Neural progenitor cell (in vitro differentiated cells): ENCODE results near the gene AFF1. TPM values are rescaled to one million over a fixed set of nuclear protein-coding genes. Genes with fewer than 3 reads are reported as not detected.

Experiments used
- DNase-seq: peaks from one replicate; pipeline ENCODE4 v3.0.0-alpha.2; 2016; ENCODE audit warnings: low spot score
- H2AFZ ChIP-seq: fragments of 200-600 bp; sonication (generic); replicated peaks from 2 replicates; pipeline ENCODE4 v1.6.1; 2016; ENCODE audit warnings: antibody characterized with exemption
- H3F3A ChIP-seq: fragments of 200-600 bp; sonication (generic); 2 replicates; pipeline ENCODE4 v1.6.1; 2016; ENCODE audit warnings: antibody characterized with exemption, low read depth
- H3K27ac ChIP-seq: fragments of 200-600 bp; sonication (generic); 2 replicates; pipeline ENCODE4 v1.5.1; 2016; ENCODE audit warnings: mild to moderate bottlenecking
- H3K27me3 ChIP-seq: fragments of 200-600 bp; sonication (generic); 2 replicates; pipeline ENCODE4 v1.6.1; 2016; ENCODE audit warnings: mild to moderate bottlenecking, moderate library complexity
- H3K36me3 ChIP-seq: fragments of 200-600 bp; sonication (generic); 2 replicates; pipeline ENCODE4 v1.5.1; 2016
- H3K4me1 ChIP-seq: fragments of 200-600 bp; sonication (generic); 2 replicates; pipeline ENCODE4 v1.6.1; 2016; ENCODE audit warnings: mixed run types
- H3K4me2 ChIP-seq: fragments of 200-600 bp; sonication (generic); 2 replicates; pipeline ENCODE4 v1.6.1; 2016
- H3K4me3 ChIP-seq: fragments of 200-600 bp; sonication (generic); 2 replicates; pipeline ENCODE4 v1.5.1; 2016
- H3K79me2 ChIP-seq: fragments of 200-600 bp; sonication (generic); 2 replicates; pipeline ENCODE4 v1.6.1; 2016; ENCODE audit warnings: low read depth
- H3K9ac ChIP-seq: fragments of 200-600 bp; sonication (generic); 2 replicates; pipeline ENCODE4 v1.6.1; 2016
- H3K9me3 ChIP-seq: fragments of 200-600 bp; sonication (generic); 2 replicates; pipeline ENCODE4 v1.5.1; 2016; ENCODE audit warnings: low read depth
- H4K20me1 ChIP-seq: fragments of 200-600 bp; sonication (generic); 2 replicates; pipeline ENCODE4 v1.6.1; 2016; ENCODE audit warnings: low read depth
- H3K27ac Mint-ChIP-seq: 3 replicates; pipeline ENCODE4 v1.8.0; 2021; ENCODE audit warnings: mixed read lengths
- H3K27me3 Mint-ChIP-seq: 2 replicates; pipeline ENCODE4 v1.8.0; 2022; ENCODE audit warnings: low read depth, mild to moderate bottlenecking, inconsistent platforms, moderate library complexity, mixed read lengths; ENCODE audit not compliant: insufficient read depth
- H3K36me3 Mint-ChIP-seq: 3 replicates; pipeline ENCODE4 v1.8.0; 2021; ENCODE audit warnings: mixed read lengths
- H3K4me1 Mint-ChIP-seq: 3 replicates; pipeline ENCODE4 v1.8.0; 2021; ENCODE audit warnings: mixed read lengths
- H3K4me3 Mint-ChIP-seq: 3 replicates; pipeline ENCODE4 v1.8.0; 2021; ENCODE audit warnings: mild to moderate bottlenecking, moderate library complexity, mixed read lengths
- H3K9me3 Mint-ChIP-seq: 3 replicates; pipeline ENCODE4 v1.8.0; 2020; ENCODE audit warnings: mixed read lengths
- CTCF ChIP-seq: fragments of 200-600 bp; sonication (generic); IDR thresholded peaks from 2 replicates; pipeline ENCODE4 v1.5.1; 2017; ENCODE audit warnings: antibody characterized with exemption, mild to moderate bottlenecking
- EZH2 ChIP-seq: fragments of 200-600 bp; sonication (generic); IDR thresholded peaks from 2 replicates; pipeline ENCODE4 v1.6.1; 2017; ENCODE audit warnings: antibody characterized with exemption, mild to moderate bottlenecking, moderate library complexity
- EZH2phosphoT487 ChIP-seq: fragments of 200-600 bp; sonication (generic); IDR thresholded peaks from 2 replicates; pipeline ENCODE4 v1.6.1; 2017; ENCODE audit warnings: antibody characterized with exemption
- total RNA-seq: library from RNA; depleted of rRNA; stranded (reverse); fragments of >200 nt; gene quantifications from 2 replicates; pipeline ENCODE4 v1.2.3, GENCODE V29; 2015; ENCODE audit warnings: low replicate concordance

AFF1 gene
- total RNA-seq, 1 donor from 2014 or later = 29.0 TPM

- H3K9me3 Mint-ChIP-seq = no peaks in the 10 kb centered on the region
- H3K27ac Mint-ChIP-seq = no peak overlapping the region
- H3K27me3 ChIP-seq = no peaks in the 10 kb centered on the region
- no peak overlapping the region for H3K9ac ChIP-seq
- H2AFZ ChIP-seq = no peak overlapping the region
- H4K20me1 ChIP-seq = no peaks in the 10 kb centered on the region
- H3K36me3 ChIP-seq = no peaks in the 10 kb centered on the region
- no peaks in the 10 kb centered on the region for H3F3A ChIP-seq
- TF ChIP-seq CTCF (no peak), EZH2 (no peak), EZH2phosphoT487 (no peak)
- H3K9me3 ChIP-seq = no peaks in the 10 kb centered on the region
- H3K4me2 ChIP-seq = no peak overlapping the region
- no peak overlapping the region for H3K4me3 Mint-ChIP-seq
- no peak overlapping the region for H3K4me3 ChIP-seq
- no peak overlapping the region for H3K27ac ChIP-seq
- H3K4me1 ChIP-seq = no peaks in the 10 kb centered on the region
- H3K36me3 Mint-ChIP-seq = peaks cover 2% of the 10 kb centered on the region
- no peaks in the 10 kb centered on the region for H3K79me2 ChIP-seq
- peaks cover 2% of the 10 kb centered on the region for H3K27me3 Mint-ChIP-seq
- peaks cover 4% of the 10 kb centered on the region for H3K4me1 Mint-ChIP-seq
- DNase-seq = no peak
These were observed 16.2 kb upstream of the AFF1 start for GRCh38 chr4:86918539-86919072.

- Histone ChIP-seq H3K36me3 (no peaks in the 10 kb centered on the region), H3F3A (no peaks in the 10 kb centered on the region), H3K4me3 (no peak overlapping the region), H3K79me2 (no peaks in the 10 kb centered on the region), H2AFZ (no peak overlapping the region), H3K4me2 (no peak overlapping the region), H3K9ac (no peak overlapping the region), H4K20me1 (no peaks in the 10 kb centered on the region), H3K9me3 (no peaks in the 10 kb centered on the region), H3K27ac (no peak overlapping the region), H3K27me3 (no peaks in the 10 kb centered on the region), H3K4me1 (no peaks in the 10 kb centered on the region)
- H3K27ac Mint-ChIP-seq = no peak overlapping the region
- no peak for DNase-seq
- TF ChIP-seq CTCF (no peak), EZH2 (no peak), EZH2phosphoT487 (no peak)
- H3K9me3 Mint-ChIP-seq = no peaks in the 10 kb centered on the region
- peaks cover 2% of the 10 kb centered on the region for H3K36me3 Mint-ChIP-seq
- H3K27me3 Mint-ChIP-seq = peaks cover 2% of the 10 kb centered on the region
- no peak overlapping the region for H3K4me3 Mint-ChIP-seq
- H3K4me1 Mint-ChIP-seq = peaks cover 4% of the 10 kb centered on the region
These were observed 15.1 kb upstream of the AFF1 start for GRCh38 chr4:86919561-86920223.

GRCh38 chr4:86921608-86922252, 13.1 kb upstream of the AFF1 start:
- Histone ChIP-seq H3K4me1 (no peaks in the 10 kb centered on the region), H4K20me1 (no peaks in the 10 kb centered on the region), H3K27ac (no peak overlapping the region), H3K9me3 (no peaks in the 10 kb centered on the region), H3K36me3 (no peaks in the 10 kb centered on the region), H3K9ac (no peak overlapping the region), H3K79me2 (no peaks in the 10 kb centered on the region), H2AFZ (no peak overlapping the region), H3K27me3 (no peaks in the 10 kb centered on the region), H3K4me3 (no peak overlapping the region), H3F3A (no peaks in the 10 kb centered on the region), H3K4me2 (no peak overlapping the region)
- Mint-ChIP-seq H3K27me3 (peaks cover 4% of the 10 kb centered on the region), H3K4me3 (no peak overlapping the region), H3K9me3 (no peaks in the 10 kb centered on the region), H3K36me3 (no peaks in the 10 kb centered on the region), H3K27ac (no peak overlapping the region), H3K4me1 (peaks cover 4% of the 10 kb centered on the region)
- DNase-seq = no peak
- TF ChIP-seq CTCF (no peak), EZH2phosphoT487 (no peak), EZH2 (no peak)
